ENCODE measurements around the gene DOC2A.

DNA sequence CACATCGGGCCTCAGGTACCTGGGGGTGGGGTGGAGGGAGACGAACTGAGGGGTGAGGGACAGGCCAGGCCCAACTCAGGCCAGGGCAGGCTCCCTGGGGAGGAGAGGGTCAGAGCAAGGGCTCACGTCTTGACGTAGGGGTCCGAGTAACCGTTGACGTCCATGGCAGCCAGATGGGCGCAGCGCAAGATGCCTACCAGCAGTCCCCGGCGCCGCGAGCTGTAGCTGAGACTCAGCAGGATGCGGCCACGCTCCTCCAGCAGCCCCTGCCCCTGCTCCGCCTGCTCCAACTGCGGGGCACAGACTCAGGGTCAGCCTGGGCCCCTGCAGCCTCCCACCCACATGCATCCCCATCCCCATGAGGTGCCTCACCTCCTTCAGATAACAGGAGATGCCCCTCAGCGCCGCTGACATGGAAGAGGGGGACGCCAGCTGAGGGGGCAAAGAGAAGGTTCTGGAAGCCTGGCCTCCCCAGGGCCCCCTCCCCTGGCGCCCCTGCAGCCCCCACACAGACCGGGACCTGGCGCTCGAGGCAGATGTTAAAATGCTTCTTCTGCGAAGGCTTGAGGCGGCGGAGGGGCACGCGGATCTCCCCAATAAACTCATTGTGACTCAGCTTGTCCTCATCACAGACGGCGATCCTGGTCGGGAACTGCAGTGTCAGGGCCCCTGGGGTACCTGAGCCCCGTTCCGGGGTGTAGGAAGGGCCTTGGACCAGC, 4.0 kb downstream of the DOC2A start:
- TF ChIP-seq POLR2A (IDR thresholded peaks at IDR 0.05), result no peak
- TF ChIP-seq, protein P1, sequence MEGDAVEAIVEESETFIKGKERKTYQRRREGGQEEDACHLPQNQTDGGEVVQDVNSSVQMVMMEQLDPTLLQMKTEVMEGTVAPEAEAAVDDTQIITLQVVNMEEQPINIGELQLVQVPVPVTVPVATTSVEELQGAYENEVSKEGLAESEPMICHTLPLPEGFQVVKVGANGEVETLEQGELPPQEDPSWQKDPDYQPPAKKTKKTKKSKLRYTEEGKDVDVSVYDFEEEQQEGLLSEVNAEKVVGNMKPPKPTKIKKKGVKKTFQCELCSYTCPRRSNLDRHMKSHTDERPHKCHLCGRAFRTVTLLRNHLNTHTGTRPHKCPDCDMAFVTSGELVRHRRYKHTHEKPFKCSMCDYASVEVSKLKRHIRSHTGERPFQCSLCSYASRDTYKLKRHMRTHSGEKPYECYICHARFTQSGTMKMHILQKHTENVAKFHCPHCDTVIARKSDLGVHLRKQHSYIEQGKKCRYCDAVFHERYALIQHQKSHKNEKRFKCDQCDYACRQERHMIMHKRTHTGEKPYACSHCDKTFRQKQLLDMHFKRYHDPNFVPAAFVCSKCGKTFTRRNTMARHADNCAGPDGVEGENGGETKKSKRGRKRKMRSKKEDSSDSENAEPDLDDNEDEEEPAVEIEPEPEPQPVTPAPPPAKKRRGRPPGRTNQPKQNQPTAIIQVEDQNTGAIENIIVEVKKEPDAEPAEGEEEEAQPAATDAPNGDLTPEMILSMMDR (IDR thresholded peaks at IDR 0.05), result no peak
- TF ChIP-seq EP300 (IDR thresholded peaks at IDR 0.05), result no peak
- no peak for TF ChIP-seq POLR2AphosphoS5 (IDR thresholded peaks at IDR 0.05)
